ENCODE results near the gene AUH.
A peak's percentile ranks its signal among the peaks of the same experiment; 100 is the strongest.
"Not testable (repeated sequence)": the region's sequence is repeated elsewhere in the genome, so short reads cannot be mapped to it uniquely, and the experiment has no call there.

The AUH gene

GRCh38 chr9:91208837-91209236 is 152.9 kb downstream of the AUH start:
- no peak for DNase-seq (ENCODE audit: low read depth)

- no peak for DNase-seq (ENCODE audit: low read depth)
These were observed 153.3 kb downstream of the AUH start for GRCh38 chr9:91208419-91208745.

GRCh38 chr9:91207729-91208418 is 153.8 kb downstream of the AUH start:
- DNase-seq (ENCODE audit: low read depth), result no peak

GRCh38 chr9:91207397-91207728 is 154.4 kb downstream of the AUH start:
- DNase-seq (ENCODE audit: low read depth), result no peak

GRCh38 chr9:91206806-91207205 is 154.9 kb downstream of the AUH start:
- DNase-seq (ENCODE audit: low read depth), result no peak

- DNase-seq (ENCODE audit: low read depth), result no peak
These were observed 158.9 kb downstream of the AUH start for GRCh38 chr9:91202736-91203283.

GRCh38 chr9:91200692-91201336 is 160.9 kb downstream of the AUH start:
- DNase-seq (ENCODE audit: low read depth), result no peak

- DNase-seq (ENCODE audit: low read depth), result no peak
These were observed 161.8 kb downstream of the AUH start for GRCh38 chr9:91199739-91200497.

GRCh38 chr9:91198881-91199280 is 162.8 kb downstream of the AUH start:
- DNase-seq (ENCODE audit: low read depth), result not testable (repeated sequence)

- no peak for DNase-seq (ENCODE audit: low read depth)
These were observed 163.3 kb downstream of the AUH start for GRCh38 chr9:91198405-91198804.

- no peak for DNase-seq (ENCODE audit: low read depth)
These were observed 164.2 kb downstream of the AUH start for GRCh38 chr9:91197232-91198181.

- DNase-seq (ENCODE audit: low read depth), result no peak
These were observed 165.4 kb downstream of the AUH start for GRCh38 chr9:91196103-91196950.

GRCh38 chr9:91195372-91196012 is 166.2 kb downstream of the AUH start:
- no peak for DNase-seq (ENCODE audit: low read depth)

- peak; percentile 19 for DNase-seq (ENCODE audit: low read depth)
These were observed 167.9 kb downstream of the AUH start for GRCh38 chr9:91193658-91194391.

GRCh38 chr9:91193087-91193657 is 168.5 kb downstream of the AUH start:
- no peak for DNase-seq (ENCODE audit: low read depth)

GRCh38 chr9:91192381-91193086 is 169.2 kb downstream of the AUH start:
- peak; percentile 10 for DNase-seq (ENCODE audit: low read depth)

GRCh38 chr9:91191411-91192380 is 170.0 kb downstream of the AUH start:
- no peak for DNase-seq (ENCODE audit: low read depth)

Measured in T follicular helper cell (primary cell).